Measurements from ENCODE around the gene TMEM266. TPM values are rescaled to one million over a fixed set of nuclear protein-coding genes. Genes with fewer than 3 reads are reported as not detected.

Gene TMEM266
- total RNA-seq, 2 donors from 2014 or later = 0.15 TPM; not detected in 1

GRCh38 chr15:76058714-76059319 is 968 bp upstream of the TMEM266 start:
- ATAC-seq (replicated peaks) = peak; percentile 25
- peak overlapping the region; percentile 69 for H3K4me3 Mint-ChIP-seq
- H3K4me1 Mint-ChIP-seq = peaks cover 14% of the 10 kb centered on the region
- H3K27ac Mint-ChIP-seq = peak overlapping the region; percentile 26
- no peaks in the 10 kb centered on the region for H3K9me3 Mint-ChIP-seq
- H3K36me3 Mint-ChIP-seq (ENCODE audit: low read depth) = no peaks in the 10 kb centered on the region
- peaks cover 33% of the 10 kb centered on the region for H3K27me3 Mint-ChIP-seq

GRCh38 chr15:76060118-76060989 is 569 bp downstream of the TMEM266 start:
- no peaks in the 10 kb centered on the region for H3K36me3 Mint-ChIP-seq (ENCODE audit: low read depth)
- H3K4me3 Mint-ChIP-seq = peak overlapping the region; percentile 60
- peaks cover 18% of the 10 kb centered on the region for H3K4me1 Mint-ChIP-seq
- H3K27ac Mint-ChIP-seq = no peak overlapping the region
- ATAC-seq (replicated peaks) = peak; percentile 44
- H3K27me3 Mint-ChIP-seq = peaks cover 38% of the 10 kb centered on the region
- H3K9me3 Mint-ChIP-seq = no peaks in the 10 kb centered on the region

- H3K27ac Mint-ChIP-seq = no peak overlapping the region
Measured at GRCh38 chr15:76061700-76062099, 1.9 kb downstream of the TMEM266 start.

GRCh38 chr15:76062286-76062685 is 2.5 kb downstream of the TMEM266 start:
- ATAC-seq (replicated peaks) = no peak
- Mint-ChIP-seq H3K27ac (no peak overlapping the region), H3K4me3 (no peak overlapping the region), H3K36me3 (ENCODE audit: low read depth) (no peaks in the 10 kb centered on the region), H3K27me3 (peaks cover 34% of the 10 kb centered on the region), H3K9me3 (no peaks in the 10 kb centered on the region), H3K4me1 (peaks cover 15% of the 10 kb centered on the region)

More at GRCh38 chr15:76061700-76062099, 1.9 kb downstream of the TMEM266 start:
- Mint-ChIP-seq H3K9me3 (no peaks in the 10 kb centered on the region), H3K36me3 (ENCODE audit: low read depth) (no peaks in the 10 kb centered on the region), H3K4me1 (peaks cover 18% of the 10 kb centered on the region), H3K27me3 (peaks cover 36% of the 10 kb centered on the region), H3K4me3 (no peak overlapping the region)
- ATAC-seq (replicated peaks) = no peak

- Mint-ChIP-seq H3K27ac (no peak overlapping the region), H3K4me1 (peaks cover 9% of the 10 kb centered on the region), H3K4me3 (no peak overlapping the region), H3K27me3 (peaks cover 26% of the 10 kb centered on the region), H3K36me3 (ENCODE audit: low read depth) (no peaks in the 10 kb centered on the region), H3K9me3 (no peaks in the 10 kb centered on the region)
- no peak for ATAC-seq (replicated peaks)
Measured at GRCh38 chr15:76064375-76064774, 4.6 kb downstream of the TMEM266 start.

GRCh38 chr15:76065245-76065644 is 5.5 kb downstream of the TMEM266 start:
- Mint-ChIP-seq H3K36me3 (ENCODE audit: low read depth) (no peaks in the 10 kb centered on the region), H3K27ac (no peak overlapping the region), H3K4me1 (peaks cover 9% of the 10 kb centered on the region), H3K27me3 (peaks cover 26% of the 10 kb centered on the region), H3K4me3 (no peak overlapping the region), H3K9me3 (no peaks in the 10 kb centered on the region)
- peak; percentile 83 for ATAC-seq (replicated peaks)

GRCh38 chr15:76065793-76066192 is 6.0 kb downstream of the TMEM266 start:
- Mint-ChIP-seq H3K36me3 (ENCODE audit: low read depth) (no peaks in the 10 kb centered on the region), H3K27me3 (peaks cover 25% of the 10 kb centered on the region), H3K4me1 (peaks cover 9% of the 10 kb centered on the region), H3K4me3 (no peak overlapping the region), H3K9me3 (no peaks in the 10 kb centered on the region), H3K27ac (no peak overlapping the region)
- no peak for ATAC-seq (replicated peaks)

- no peak overlapping the region for H3K4me3 Mint-ChIP-seq
- no peak overlapping the region for H3K27ac Mint-ChIP-seq
- ATAC-seq (replicated peaks) = no peak
- H3K4me1 Mint-ChIP-seq = peaks cover 3% of the 10 kb centered on the region
- no peaks in the 10 kb centered on the region for H3K36me3 Mint-ChIP-seq (ENCODE audit: low read depth)
- peaks cover 5% of the 10 kb centered on the region for H3K27me3 Mint-ChIP-seq
- H3K9me3 Mint-ChIP-seq = no peaks in the 10 kb centered on the region
Measured at GRCh38 chr15:76070192-76070591, 10.4 kb downstream of the TMEM266 start.

GRCh38 chr15:76070921-76071635 is 11.3 kb downstream of the TMEM266 start:
- Mint-ChIP-seq H3K27ac (no peak overlapping the region), H3K9me3 (no peaks in the 10 kb centered on the region), H3K4me1 (no peaks in the 10 kb centered on the region), H3K36me3 (ENCODE audit: low read depth) (no peaks in the 10 kb centered on the region), H3K4me3 (no peak overlapping the region), H3K27me3 (peaks cover 3% of the 10 kb centered on the region)
- ATAC-seq (replicated peaks) = no peak

- no peak for ATAC-seq (replicated peaks)
- Mint-ChIP-seq H3K36me3 (ENCODE audit: low read depth) (no peaks in the 10 kb centered on the region), H3K9me3 (no peaks in the 10 kb centered on the region), H3K27ac (no peak overlapping the region), H3K4me1 (no peaks in the 10 kb centered on the region), H3K27me3 (peaks cover 3% of the 10 kb centered on the region), H3K4me3 (no peak overlapping the region)
Measured at GRCh38 chr15:76071806-76072205, 12.0 kb downstream of the TMEM266 start.

GRCh38 chr15:76073554-76073953 is 13.8 kb downstream of the TMEM266 start:
- no peak overlapping the region for H3K27ac Mint-ChIP-seq
- no peak for ATAC-seq (replicated peaks)
- H3K4me1 Mint-ChIP-seq = no peaks in the 10 kb centered on the region
- peaks cover 3% of the 10 kb centered on the region for H3K27me3 Mint-ChIP-seq
- H3K9me3 Mint-ChIP-seq = no peaks in the 10 kb centered on the region
- no peak overlapping the region for H3K4me3 Mint-ChIP-seq
- no peaks in the 10 kb centered on the region for H3K36me3 Mint-ChIP-seq (ENCODE audit: low read depth)

- H3K27me3 Mint-ChIP-seq = peaks cover 3% of the 10 kb centered on the region
- no peaks in the 10 kb centered on the region for H3K9me3 Mint-ChIP-seq
- no peak for ATAC-seq (replicated peaks)
- no peak overlapping the region for H3K27ac Mint-ChIP-seq
- no peaks in the 10 kb centered on the region for H3K36me3 Mint-ChIP-seq (ENCODE audit: low read depth)
- H3K4me3 Mint-ChIP-seq = no peak overlapping the region
- H3K4me1 Mint-ChIP-seq = no peaks in the 10 kb centered on the region
Measured at GRCh38 chr15:76075046-76075445, 15.3 kb downstream of the TMEM266 start.

- H3K9me3 Mint-ChIP-seq = no peaks in the 10 kb centered on the region
- H3K27ac Mint-ChIP-seq = no peak overlapping the region
- ATAC-seq (replicated peaks) = no peak
Measured at GRCh38 chr15:76078285-76078877, 18.6 kb downstream of the TMEM266 start.

GRCh38 chr15:76084256-76084655 is 24.5 kb downstream of the TMEM266 start:
- peaks cover 31% of the 10 kb centered on the region for H3K27me3 Mint-ChIP-seq
- peaks cover 3% of the 10 kb centered on the region for H3K4me1 Mint-ChIP-seq
- ATAC-seq (replicated peaks) = no peak
- H3K9me3 Mint-ChIP-seq = no peaks in the 10 kb centered on the region
- H3K4me3 Mint-ChIP-seq = no peak overlapping the region
- no peaks in the 10 kb centered on the region for H3K36me3 Mint-ChIP-seq (ENCODE audit: low read depth)
- no peak overlapping the region for H3K27ac Mint-ChIP-seq

More at GRCh38 chr15:76078285-76078877, 18.6 kb downstream of the TMEM266 start:
- Mint-ChIP-seq H3K4me3 (no peak overlapping the region), H3K4me1 (no peaks in the 10 kb centered on the region), H3K27me3 (peaks cover 9% of the 10 kb centered on the region), H3K36me3 (ENCODE audit: low read depth) (no peaks in the 10 kb centered on the region)

Measured in activated T-helper 17 cell treated with anti-CD3 and anti-CD28 coated beads, Interleukin-2, amount 50 U/mL, for 72 hours (primary cell).